ENCODE results near the gene SCOC. TPM values are rescaled to one million over a fixed set of nuclear protein-coding genes. Genes with fewer than 3 reads are reported as not detected.
A peak's percentile ranks its signal among the peaks of the same experiment; 100 is the strongest.

SCOC gene
- polyA plus RNA-seq (2013) = 36.7 and 38.1 TPM in 2 replicates

DNA sequence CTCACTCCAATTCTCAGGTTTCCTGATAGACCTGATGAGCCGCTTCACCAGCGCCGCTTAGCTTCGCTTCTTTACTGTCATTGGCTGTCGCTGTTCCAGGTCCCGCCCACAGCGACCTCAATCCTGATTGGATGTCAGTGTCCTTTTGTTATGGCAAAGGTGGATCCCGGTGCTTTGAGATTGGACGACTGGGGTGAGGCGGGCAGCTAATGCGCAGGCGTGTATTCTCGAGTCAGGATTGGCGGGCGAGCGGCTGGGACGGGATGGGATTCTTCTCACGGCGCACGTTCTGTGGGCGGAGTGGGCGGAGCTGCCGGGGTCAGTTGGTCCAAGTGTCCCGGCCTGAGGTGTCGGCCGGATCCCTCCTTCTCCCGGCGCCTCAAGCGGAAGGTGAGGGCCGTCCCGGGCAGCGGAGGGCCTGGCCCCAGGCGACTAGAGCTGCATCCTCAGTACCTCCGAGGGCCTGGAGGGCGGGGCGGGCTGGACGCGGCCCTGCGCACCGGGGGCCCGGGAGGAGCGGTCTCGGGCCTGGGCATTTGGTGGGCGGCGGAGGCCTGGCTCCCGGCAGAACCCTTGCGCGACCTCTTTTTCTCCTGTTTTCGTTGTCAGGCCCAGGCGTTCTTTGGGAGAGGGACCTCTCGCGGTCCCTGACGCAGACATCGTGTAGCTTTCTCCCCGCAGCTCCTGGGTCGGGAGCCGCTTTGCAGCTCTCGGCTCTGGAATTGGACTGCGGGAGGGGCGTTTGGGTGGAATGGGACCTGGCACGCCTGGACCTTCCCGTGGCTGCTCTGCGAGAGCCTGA lies at the start of gene SCOC:
Gene SCOC (plus strand): TSS at position 319 of the 802 bp plus-strand sequence. CDS start 5,525 bp downstream, outside the sequence.
- Histone ChIP-seq H3K18ac (ENCODE audit: low read length) (peak within 1 kb of the TSS; percentile 23), H3K4me2 (ENCODE audit: low read length) (peak within 1 kb of the TSS; percentile 90), H3K9me3 (ENCODE audit: insufficient read depth, low read depth, low read length) (no peaks in the 10 kb centered on the region), H4K12ac (ENCODE audit: low read depth, low read length) (peak within 1 kb of the TSS; percentile 10), H3K79me2 (ENCODE audit: control insufficient read depth, insufficient read depth, low read length, poor library complexity) (peaks cover 3% of the 10 kb centered on the region), H3K9ac (ENCODE audit: low read length) (peak within 1 kb of the TSS; percentile 82), H2BK5ac (ENCODE audit: low read depth, low read length, poor library complexity) (peak within 1 kb of the TSS; percentile 18), H3K27ac (ENCODE audit: low read depth, low read length) (peak within 1 kb of the TSS; percentile 78), H3K27me3 (ENCODE audit: insufficient read depth, low read length) (no peaks in the 10 kb centered on the region), H3K79me1 (ENCODE audit: low read length) (peaks cover 7% of the 10 kb centered on the region), H3K4me1 (ENCODE audit: control insufficient read depth in 1 of 2, insufficient read depth in 2 of 2, low read length in 2 of 2) (peaks cover 2% of the 10 kb centered on the region in 2 experiments), H3K36me3 (ENCODE audit: control insufficient read depth in 1 of 2, insufficient read depth in 2 of 2, low read length in 2 of 2) (no peaks in the 10 kb centered on the region), H2AFZ (ENCODE audit: insufficient read depth, low read length, poor library complexity) (peak within 1 kb of the TSS; percentile 57), H3K23ac (ENCODE audit: low read length) (no peak within 1 kb of the TSS), H3K4ac (ENCODE audit: low read depth, low read length) (peak within 1 kb of the TSS; percentile 38), H4K8ac (ENCODE audit: low read depth, low read length) (peak within 1 kb of the TSS; percentile 83), H3K4me3 (ENCODE audit: low read depth, low read length) (peak within 1 kb of the TSS; percentile 94), H2BK12ac (ENCODE audit: low read length) (no peak within 1 kb of the TSS), H4K91ac (ENCODE audit: low read depth, low read length) (peak within 1 kb of the TSS; percentile 59), H2AK5ac (ENCODE audit: low read length) (no peak within 1 kb of the TSS), H3K14ac (ENCODE audit: low read length) (peak within 1 kb of the TSS; percentile 69), H2BK120ac (ENCODE audit: insufficient read depth, low read length, poor library complexity) (peak within 1 kb of the TSS; percentile 34)
- DNase-seq = peak; percentile 100
- WGBS (ENCODE audit: extremely low coverage, insufficient coverage, insufficient read length) = no CpG with 5 or more reads among the region's 63 CpGs

DNA sequence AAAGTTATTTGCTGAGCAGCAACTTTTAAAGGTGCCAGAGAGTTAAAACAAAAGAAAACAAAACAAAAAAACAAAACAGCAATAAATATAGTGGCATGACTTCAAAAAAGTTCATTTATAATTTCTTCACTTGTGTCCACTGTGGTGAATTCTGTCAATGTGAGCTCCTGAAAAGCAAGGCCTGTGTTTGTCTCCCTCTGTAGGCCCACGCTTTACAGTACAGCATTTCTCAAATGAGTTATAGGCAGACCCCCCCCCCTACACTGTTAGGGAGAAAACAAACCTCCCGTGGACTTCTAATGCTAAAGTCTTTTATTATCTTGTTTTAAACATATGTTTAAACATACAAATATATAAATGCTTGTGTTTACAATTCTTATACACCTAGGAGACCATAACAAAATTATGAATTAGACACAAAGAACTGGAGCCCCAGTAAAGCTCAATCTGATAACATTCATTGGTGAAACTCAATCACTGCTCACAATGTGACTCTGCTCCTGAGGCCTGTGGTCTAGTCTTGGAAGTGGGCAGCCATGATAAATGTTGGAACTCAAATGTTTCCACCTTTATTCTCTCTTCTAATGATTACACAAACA lies 47.0 kb upstream of the SCOC start:
- Histone ChIP-seq H2BK12ac (ENCODE audit: low read length) (no peak overlapping the region), H2BK5ac (ENCODE audit: low read depth, low read length, poor library complexity) (no peak overlapping the region), H4K8ac (ENCODE audit: low read depth, low read length) (no peak overlapping the region), H3K27me3 (ENCODE audit: insufficient read depth, low read length) (no peaks in the 10 kb centered on the region), H2BK120ac (ENCODE audit: insufficient read depth, low read length, poor library complexity) (no peak overlapping the region), H3K4me3 (ENCODE audit: low read depth, low read length) (no peak overlapping the region), H3K79me2 (ENCODE audit: control insufficient read depth, insufficient read depth, low read length, poor library complexity) (no peaks in the 10 kb centered on the region), H3K4me1 (ENCODE audit: control insufficient read depth in 1 of 2, insufficient read depth in 2 of 2, low read length in 2 of 2) (no peaks in the 10 kb centered on the region), H3K4ac (ENCODE audit: low read depth, low read length) (no peak overlapping the region), H3K9me3 (ENCODE audit: insufficient read depth, low read depth, low read length) (no peaks in the 10 kb centered on the region), H4K91ac (ENCODE audit: low read depth, low read length) (no peak overlapping the region), H3K27ac (ENCODE audit: low read depth, low read length) (no peak overlapping the region), H3K18ac (ENCODE audit: low read length) (no peak overlapping the region), H2AFZ (ENCODE audit: insufficient read depth, low read length, poor library complexity) (no peak overlapping the region), H4K12ac (ENCODE audit: low read depth, low read length) (no peak overlapping the region), H3K4me2 (ENCODE audit: low read length) (no peak overlapping the region), H3K79me1 (ENCODE audit: low read length) (no peaks in the 10 kb centered on the region), H3K9ac (ENCODE audit: low read length) (no peak overlapping the region), H3K36me3 (ENCODE audit: control insufficient read depth in 1 of 2, insufficient read depth in 2 of 2, low read length in 2 of 2) (no peaks in the 10 kb centered on the region), H2AK5ac (ENCODE audit: low read length) (no peak overlapping the region), H3K23ac (ENCODE audit: low read length) (no peak overlapping the region), H3K14ac (ENCODE audit: low read length) (no peak overlapping the region)
- peak in 1 of 2 donors; percentile 61 for DNase-seq
- no CpG with 5 or more reads among the region's 2 CpGs for WGBS (ENCODE audit: extremely low coverage, insufficient coverage, insufficient read length)

DNA sequence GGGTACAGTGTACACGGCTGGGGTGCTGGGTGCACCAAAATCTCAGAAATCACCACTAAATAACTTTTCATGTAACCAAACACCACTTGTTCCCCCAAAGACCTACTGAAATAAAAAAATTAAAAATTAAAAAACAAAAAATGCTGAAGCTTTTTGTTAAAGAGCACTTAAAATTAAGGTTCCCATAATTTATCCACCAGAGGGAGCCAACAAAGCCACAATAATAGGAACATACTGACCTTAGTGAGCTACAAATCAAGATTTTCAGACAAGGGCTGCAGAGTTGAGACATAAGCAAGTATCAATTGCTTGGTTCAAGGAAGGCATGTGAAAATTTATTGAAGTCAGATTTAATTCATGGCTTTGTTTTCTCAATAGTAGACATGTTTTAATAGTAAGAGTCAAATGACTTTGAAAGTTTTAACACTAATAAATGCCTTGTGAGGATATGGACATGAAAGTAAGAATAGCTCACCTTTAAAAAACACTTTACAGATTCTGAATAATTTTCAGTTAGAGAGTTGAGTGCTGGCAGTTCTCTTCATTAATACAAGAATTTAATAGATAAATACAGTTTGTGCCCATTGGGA lies 43.0 kb upstream of the SCOC start:
- H3K4ac ChIP-seq (ENCODE audit: low read depth, low read length) = no peak overlapping the region
- H2BK12ac ChIP-seq (ENCODE audit: low read length) = no peak overlapping the region
- no peak overlapping the region for H3K27ac ChIP-seq (ENCODE audit: low read depth, low read length)
- no peak overlapping the region for H2AFZ ChIP-seq (ENCODE audit: insufficient read depth, low read length, poor library complexity)
- H3K4me1 ChIP-seq (ENCODE audit: control insufficient read depth in 1 of 2, insufficient read depth in 2 of 2, low read length in 2 of 2) = no peaks in the 10 kb centered on the region
- H3K9me3 ChIP-seq (ENCODE audit: insufficient read depth, low read depth, low read length) = no peaks in the 10 kb centered on the region
- H3K27me3 ChIP-seq (ENCODE audit: insufficient read depth, low read length) = no peaks in the 10 kb centered on the region
- H3K23ac ChIP-seq (ENCODE audit: low read length) = no peak overlapping the region
- peak in 1 of 2 donors; percentile 60 for DNase-seq
- H3K79me1 ChIP-seq (ENCODE audit: low read length) = no peaks in the 10 kb centered on the region
- H3K4me3 ChIP-seq (ENCODE audit: low read depth, low read length) = no peak overlapping the region
- no peak overlapping the region for H4K91ac ChIP-seq (ENCODE audit: low read depth, low read length)
- H3K9ac ChIP-seq (ENCODE audit: low read length) = no peak overlapping the region
- WGBS (ENCODE audit: extremely low coverage, insufficient coverage, insufficient read length) = no CpG with 5 or more reads among the region's 1 CpG
- H3K79me2 ChIP-seq (ENCODE audit: control insufficient read depth, insufficient read depth, low read length, poor library complexity) = no peaks in the 10 kb centered on the region
- no peak overlapping the region for H2AK5ac ChIP-seq (ENCODE audit: low read length)
- H3K4me2 ChIP-seq (ENCODE audit: low read length) = no peak overlapping the region
- no peaks in the 10 kb centered on the region for H3K36me3 ChIP-seq (ENCODE audit: control insufficient read depth in 1 of 2, insufficient read depth in 2 of 2, low read length in 2 of 2)
- no peak overlapping the region for H2BK120ac ChIP-seq (ENCODE audit: insufficient read depth, low read length, poor library complexity)
- no peak overlapping the region for H2BK5ac ChIP-seq (ENCODE audit: low read depth, low read length, poor library complexity)
- H4K8ac ChIP-seq (ENCODE audit: low read depth, low read length) = no peak overlapping the region
- H3K18ac ChIP-seq (ENCODE audit: low read length) = no peak overlapping the region
- H4K12ac ChIP-seq (ENCODE audit: low read depth, low read length) = no peak overlapping the region
- no peak overlapping the region for H3K14ac ChIP-seq (ENCODE audit: low read length)

DNA sequence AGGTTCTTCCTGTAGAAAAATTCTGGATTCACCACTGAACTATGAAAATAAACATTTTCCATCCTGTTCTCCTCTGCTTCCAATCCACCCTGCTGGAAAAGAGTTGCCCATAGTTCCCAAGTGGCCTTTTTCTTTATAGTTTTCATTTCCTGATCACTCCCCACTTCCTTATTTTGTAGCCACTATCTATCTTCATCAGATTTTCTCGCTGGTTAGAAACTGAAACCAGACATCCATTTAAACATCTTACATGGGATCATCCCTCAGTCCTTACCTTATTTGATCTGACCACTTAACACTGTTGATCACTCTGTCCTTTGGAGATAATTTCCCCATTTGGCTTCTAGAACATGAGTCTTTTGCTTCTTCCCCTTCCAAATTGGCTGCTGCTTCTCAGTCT lies 42.2 kb upstream of the SCOC start:
- Histone ChIP-seq H4K12ac (ENCODE audit: low read depth, low read length) (no peak overlapping the region), H3K79me2 (ENCODE audit: control insufficient read depth, insufficient read depth, low read length, poor library complexity) (no peaks in the 10 kb centered on the region), H3K4me2 (ENCODE audit: low read length) (no peak overlapping the region), H3K9ac (ENCODE audit: low read length) (no peak overlapping the region), H3K36me3 (ENCODE audit: control insufficient read depth in 1 of 2, insufficient read depth in 2 of 2, low read length in 2 of 2) (no peaks in the 10 kb centered on the region), H2AFZ (ENCODE audit: insufficient read depth, low read length, poor library complexity) (no peak overlapping the region), H3K27me3 (ENCODE audit: insufficient read depth, low read length) (no peaks in the 10 kb centered on the region), H2BK120ac (ENCODE audit: insufficient read depth, low read length, poor library complexity) (no peak overlapping the region), H3K4ac (ENCODE audit: low read depth, low read length) (no peak overlapping the region), H4K91ac (ENCODE audit: low read depth, low read length) (no peak overlapping the region), H4K8ac (ENCODE audit: low read depth, low read length) (no peak overlapping the region), H2AK5ac (ENCODE audit: low read length) (no peak overlapping the region), H2BK12ac (ENCODE audit: low read length) (no peak overlapping the region), H3K4me3 (ENCODE audit: low read depth, low read length) (no peak overlapping the region), H3K79me1 (ENCODE audit: low read length) (no peaks in the 10 kb centered on the region), H3K18ac (ENCODE audit: low read length) (no peak overlapping the region), H3K9me3 (ENCODE audit: insufficient read depth, low read depth, low read length) (no peaks in the 10 kb centered on the region), H3K4me1 (ENCODE audit: control insufficient read depth in 1 of 2, insufficient read depth in 2 of 2, low read length in 2 of 2) (no peaks in the 10 kb centered on the region), H3K23ac (ENCODE audit: low read length) (no peak overlapping the region), H3K27ac (ENCODE audit: low read depth, low read length) (no peak overlapping the region), H3K14ac (ENCODE audit: low read length) (no peak overlapping the region), H2BK5ac (ENCODE audit: low read depth, low read length, poor library complexity) (no peak overlapping the region)
- DNase-seq = no peak
- no CpG with 5 or more reads among the region's 1 CpG for WGBS (ENCODE audit: extremely low coverage, insufficient coverage, insufficient read length)

Measured in trophoblast cell (in vitro differentiated cells and primary cell).